ENCODE data around the gene HSPA12B.

DNA sequence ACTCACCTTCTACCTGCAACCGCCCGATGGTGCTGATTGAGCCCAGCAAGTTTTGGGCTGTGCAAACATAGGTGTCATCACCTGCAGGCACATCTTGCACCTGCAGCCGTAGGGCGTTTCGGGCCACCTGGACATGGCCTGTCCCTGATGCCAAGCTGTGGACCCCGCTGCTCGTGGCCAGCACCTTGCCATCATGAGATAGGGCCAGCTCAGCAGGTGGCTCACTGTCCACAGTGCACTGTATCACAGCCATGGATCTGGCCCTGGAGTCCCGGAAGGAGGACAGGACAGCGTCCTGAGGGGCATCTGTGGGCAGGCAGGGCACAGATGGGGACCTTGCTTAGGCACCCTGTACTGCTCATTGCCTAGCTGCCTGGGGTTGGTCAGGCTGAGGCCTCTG is 40.6 kb upstream of the HSPA12B start:
- TF ChIP-seq, protein P1, sequence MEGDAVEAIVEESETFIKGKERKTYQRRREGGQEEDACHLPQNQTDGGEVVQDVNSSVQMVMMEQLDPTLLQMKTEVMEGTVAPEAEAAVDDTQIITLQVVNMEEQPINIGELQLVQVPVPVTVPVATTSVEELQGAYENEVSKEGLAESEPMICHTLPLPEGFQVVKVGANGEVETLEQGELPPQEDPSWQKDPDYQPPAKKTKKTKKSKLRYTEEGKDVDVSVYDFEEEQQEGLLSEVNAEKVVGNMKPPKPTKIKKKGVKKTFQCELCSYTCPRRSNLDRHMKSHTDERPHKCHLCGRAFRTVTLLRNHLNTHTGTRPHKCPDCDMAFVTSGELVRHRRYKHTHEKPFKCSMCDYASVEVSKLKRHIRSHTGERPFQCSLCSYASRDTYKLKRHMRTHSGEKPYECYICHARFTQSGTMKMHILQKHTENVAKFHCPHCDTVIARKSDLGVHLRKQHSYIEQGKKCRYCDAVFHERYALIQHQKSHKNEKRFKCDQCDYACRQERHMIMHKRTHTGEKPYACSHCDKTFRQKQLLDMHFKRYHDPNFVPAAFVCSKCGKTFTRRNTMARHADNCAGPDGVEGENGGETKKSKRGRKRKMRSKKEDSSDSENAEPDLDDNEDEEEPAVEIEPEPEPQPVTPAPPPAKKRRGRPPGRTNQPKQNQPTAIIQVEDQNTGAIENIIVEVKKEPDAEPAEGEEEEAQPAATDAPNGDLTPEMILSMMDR (IDR thresholded peaks at IDR 0.05) = no peak
- TF ChIP-seq POLR2A (IDR thresholded peaks at IDR 0.05) = no peak

Measured in upper lobe of left lung (tissue), 4 donors.